GM19455 (cell line): Measurements from ENCODE around the gene SLC25A5.
"Not testable (repeated sequence)": the region's sequence is repeated elsewhere in the genome, so short reads cannot be mapped to it uniquely, and the experiment has no call there.

Experiments used
- ATAC-seq: cut with Tn5 transposase; IDR thresholded peaks from one replicate; pipeline ENCODE4 v1.9.1; 2021; ENCODE audit not compliant: unreplicated experiment

SLC25A5 gene

DNA sequence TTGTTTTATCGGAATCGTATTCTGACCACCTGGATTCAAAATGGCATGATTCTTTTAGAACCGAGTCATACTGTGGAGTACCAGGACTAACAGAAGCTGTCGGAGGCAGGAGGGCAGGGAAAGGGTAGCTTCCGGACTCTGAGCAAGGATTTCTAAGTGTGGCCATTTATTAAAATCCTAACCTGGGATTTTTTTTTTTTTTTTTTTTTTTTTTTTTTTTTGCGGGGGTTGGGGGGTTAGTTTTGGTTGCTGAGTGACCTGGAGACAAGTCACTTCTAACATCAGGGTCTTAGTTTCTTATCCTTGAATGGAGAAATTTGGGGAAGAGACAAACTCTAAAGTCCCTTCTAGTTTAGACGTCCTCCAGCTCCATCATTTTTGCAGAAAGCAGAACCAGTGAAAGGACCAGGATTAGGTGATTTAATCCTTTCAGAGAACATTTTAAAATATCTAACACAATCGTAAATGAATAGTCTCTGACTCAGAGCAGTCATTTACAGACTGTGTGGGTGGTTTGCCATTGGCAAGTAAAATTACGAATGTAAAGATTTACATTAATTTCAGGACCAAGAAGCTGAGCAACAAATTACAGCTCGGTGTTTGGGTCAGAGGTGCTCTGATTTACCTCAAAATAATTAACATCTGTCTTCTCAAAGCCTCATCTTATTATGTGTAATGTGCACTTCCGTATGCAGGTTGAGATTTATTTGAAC, 7.3 kb downstream of the SLC25A5 start:
- no peak for ATAC-seq

- no peak for ATAC-seq
These were observed 9.6 kb downstream of the SLC25A5 start for GRCh38 chrX:119477812-119478232.

DNA sequence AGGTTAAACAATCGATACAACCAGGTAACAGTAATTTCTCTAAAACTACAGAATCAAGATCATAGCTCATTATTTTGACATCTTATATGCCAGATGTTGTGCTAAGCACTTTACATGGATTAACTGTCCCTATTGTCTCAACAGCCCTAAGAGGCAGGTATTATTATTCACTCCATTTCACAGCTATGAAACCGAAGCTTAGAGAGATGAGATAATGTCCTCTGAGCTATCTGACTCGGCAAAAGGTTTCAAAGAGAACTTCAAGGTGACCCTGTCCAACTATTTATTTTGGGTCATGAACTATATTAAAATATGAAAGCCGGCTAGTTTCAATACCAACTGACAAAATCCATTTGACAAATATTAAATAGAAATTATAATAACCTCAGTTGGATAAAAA, 10.3 kb downstream of the SLC25A5 start:
- ATAC-seq = no peak

DNA sequence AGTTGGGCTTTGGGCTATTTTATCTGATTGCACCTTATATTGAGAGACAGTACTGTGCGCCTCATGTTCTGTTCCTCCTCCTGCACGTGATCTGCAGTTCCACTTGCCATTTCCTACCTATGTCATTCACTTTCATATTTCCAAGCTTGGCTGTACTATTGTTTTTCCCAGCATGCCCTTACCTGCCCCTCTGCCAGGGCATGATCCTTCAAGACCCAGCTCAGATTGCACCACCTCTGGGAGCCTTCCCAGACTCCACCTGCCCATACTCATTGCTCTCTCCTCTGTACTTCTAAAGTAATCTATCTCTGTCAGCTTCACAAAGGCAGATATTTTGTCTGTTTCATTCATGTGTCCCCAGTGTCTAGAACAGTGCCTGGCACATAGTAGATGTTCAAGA, 11.6 kb downstream of the SLC25A5 start:
- ATAC-seq = no peak

DNA sequence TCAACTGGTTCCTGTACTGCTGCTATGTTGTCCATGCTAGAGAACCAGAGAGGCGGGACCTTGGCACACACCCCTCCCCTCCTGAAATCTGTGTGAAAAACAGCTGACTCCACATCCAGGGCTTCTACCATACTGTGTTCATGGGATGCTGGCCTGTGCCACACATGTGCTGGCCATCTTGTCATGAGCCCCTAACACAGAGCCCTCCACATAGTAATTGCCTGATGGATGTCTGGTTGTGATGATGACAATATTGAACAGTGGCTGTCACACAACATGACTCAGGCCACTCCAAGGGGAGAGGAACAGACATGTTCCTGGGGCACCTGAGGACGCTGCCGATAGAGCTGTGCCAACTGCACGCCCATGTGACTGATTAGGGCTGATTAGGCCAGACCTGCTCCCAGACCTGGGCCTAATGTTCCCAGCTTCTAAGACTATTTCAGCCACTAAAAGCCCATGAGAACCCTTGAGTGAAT, 13.1 kb downstream of the SLC25A5 start:
- ATAC-seq = no peak

- peak; percentile 21 for ATAC-seq
These were observed 13.8 kb downstream of the SLC25A5 start for GRCh38 chrX:119482041-119482440.

- ATAC-seq = peak; percentile 85
These were observed 14.5 kb downstream of the SLC25A5 start for GRCh38 chrX:119482481-119483480.

GRCh38 chrX:119486745-119487144, 18.5 kb downstream of the SLC25A5 start:
- ATAC-seq = no peak

GRCh38 chrX:119487766-119488165, 19.5 kb downstream of the SLC25A5 start:
- ATAC-seq = not testable (repeated sequence)

DNA sequence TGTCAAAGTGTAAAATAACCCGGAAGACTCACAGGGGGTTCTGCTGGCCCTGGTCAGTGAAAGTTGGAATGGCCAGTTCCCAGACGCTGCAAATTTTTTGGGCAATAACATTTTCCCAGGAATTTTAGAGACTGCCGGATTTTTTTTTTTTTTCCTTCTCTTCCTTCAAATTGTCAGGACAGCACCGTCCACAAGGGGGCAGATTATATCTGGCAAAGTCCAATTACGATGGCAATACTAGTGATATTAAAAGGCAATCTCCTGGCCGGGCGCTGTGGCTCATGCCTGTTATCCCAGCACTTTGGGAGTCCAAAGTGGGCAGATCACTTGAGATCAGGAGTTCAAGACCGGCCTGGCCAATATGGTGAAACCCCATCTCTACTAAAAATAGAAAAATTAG, 20.5 kb downstream of the SLC25A5 start:
- no peak for ATAC-seq

DNA sequence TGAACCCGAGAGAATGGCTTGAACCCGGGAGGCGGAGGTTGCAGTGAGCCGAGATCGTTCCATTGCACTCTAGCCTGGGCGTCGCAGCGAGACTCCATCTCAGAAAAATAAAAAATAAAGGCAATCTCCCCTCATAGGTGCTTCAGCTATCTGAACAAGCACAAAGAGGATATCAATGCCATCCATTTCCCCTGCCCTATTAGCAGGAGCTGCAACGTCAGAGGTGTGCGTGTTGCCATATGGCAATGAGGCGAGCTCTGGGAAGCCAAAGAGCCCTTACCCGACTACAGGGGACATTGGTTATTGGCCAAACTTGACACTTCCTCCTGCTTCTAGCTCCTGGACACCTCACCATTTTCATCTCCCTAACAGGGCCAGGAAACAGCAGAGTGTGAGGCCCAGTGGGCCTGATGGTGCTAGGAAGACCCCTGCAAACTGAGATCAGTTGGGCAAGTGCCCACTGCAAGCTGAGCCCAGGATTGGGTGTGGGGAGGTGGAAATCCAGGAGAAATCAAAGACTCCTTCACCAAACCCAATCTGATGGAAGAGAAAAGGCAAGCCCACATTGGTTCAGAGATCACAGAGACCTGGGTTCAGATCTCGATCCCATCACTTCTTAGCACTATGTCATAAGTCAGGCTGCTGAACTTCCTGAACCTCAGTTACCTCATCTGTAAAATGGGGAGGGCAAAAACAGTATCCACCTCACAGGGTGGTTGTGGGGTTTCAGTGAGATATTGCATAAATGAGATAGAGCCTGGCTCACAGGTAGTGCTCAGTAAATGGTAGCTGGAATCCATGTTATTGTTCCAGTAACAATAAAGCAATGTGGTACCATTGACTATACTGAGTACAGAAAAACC, 21.2 kb downstream of the SLC25A5 start:
- ATAC-seq = no peak

GRCh38 chrX:119492463-119492862, 24.2 kb downstream of the SLC25A5 start:
- ATAC-seq = no peak

DNA sequence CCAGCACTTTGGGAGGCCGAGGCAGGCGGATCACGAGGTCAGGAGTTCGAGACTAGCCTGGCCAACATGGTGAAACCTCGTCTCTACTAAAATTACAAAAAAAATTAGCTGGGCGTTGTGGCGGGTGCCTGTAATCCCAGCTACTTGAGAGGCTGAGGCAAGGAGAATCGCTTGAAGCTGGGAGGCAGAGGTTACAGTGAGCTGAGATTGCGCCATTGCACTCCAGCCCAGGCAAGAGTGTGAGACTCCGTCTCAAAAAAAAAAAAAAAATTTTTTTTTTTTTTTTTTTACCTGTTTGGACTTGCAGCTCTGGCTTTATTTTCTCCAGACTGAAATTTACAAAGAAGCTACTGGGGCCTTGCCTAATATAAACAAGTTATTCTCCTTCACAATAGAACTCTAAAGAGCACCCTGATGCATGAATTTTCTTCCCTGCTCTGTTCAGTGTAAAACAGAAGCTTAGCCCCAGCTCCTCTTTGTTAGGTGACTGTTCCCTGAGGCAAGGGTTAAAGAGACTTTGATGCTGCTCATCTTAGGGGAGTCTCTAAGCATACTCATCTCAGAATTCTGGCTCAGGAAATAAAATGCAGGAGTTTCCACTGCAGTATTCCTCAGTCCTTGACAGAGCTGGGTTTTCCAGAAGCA, 25.7 kb downstream of the SLC25A5 start:
- ATAC-seq = not testable (repeated sequence)

GRCh38 chrX:119495734-119496726, 27.8 kb downstream of the SLC25A5 start:
- ATAC-seq = no peak

DNA sequence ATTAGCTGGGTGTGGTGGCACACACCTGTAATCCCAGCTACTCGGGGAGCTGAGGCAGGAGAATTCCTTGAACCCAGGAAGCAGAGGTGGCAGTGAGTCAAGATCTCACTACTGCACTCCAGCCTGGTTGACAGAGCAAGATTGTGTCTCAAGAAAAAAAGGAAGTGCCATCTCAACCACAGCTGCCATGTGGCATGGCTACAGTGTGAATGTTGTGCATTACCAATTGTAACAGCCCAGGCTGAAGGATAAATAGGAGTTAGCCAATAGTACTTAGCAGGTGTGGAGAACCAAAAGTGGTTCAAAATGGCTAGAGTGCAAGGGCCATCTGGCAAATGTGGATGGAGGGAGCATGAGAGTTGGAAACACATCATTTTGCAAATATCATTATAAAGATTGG, 28.9 kb downstream of the SLC25A5 start:
- no peak for ATAC-seq

DNA sequence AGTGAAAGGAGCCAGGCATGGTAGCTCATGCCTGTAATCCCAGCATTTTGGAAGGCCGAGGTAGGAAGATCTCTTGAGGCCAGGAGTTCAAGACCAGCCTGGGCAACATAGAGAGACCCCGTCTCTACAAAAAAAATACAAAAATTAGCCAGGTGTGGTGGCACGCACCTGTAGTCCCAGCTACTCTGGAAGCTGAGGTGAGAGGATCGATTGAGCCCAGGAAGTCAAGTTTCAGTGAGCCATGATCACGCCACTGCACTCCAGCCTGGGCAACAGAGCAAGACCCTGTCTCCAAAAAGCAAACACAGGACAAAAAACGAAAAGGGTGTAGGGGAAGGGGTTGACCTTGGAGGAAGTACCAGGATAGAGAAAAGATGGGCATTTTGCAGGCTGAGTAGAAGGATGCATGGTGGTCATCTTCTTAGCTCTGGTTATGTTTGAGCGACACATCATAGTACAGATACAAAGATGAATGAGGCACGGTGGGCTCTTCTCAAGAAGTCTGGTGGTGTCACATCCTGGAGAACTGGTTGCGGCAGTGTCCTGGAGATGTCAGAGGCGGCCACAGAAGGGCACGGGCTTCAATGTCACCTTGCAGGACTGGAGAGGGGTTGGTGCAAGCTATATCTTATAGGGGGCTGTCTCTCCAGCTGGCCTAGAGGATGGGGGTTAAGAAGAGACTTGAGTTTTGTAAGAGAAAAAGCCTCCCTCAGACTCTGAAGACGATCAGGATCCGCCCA, 32.0 kb downstream of the SLC25A5 start:
- no peak for ATAC-seq

DNA sequence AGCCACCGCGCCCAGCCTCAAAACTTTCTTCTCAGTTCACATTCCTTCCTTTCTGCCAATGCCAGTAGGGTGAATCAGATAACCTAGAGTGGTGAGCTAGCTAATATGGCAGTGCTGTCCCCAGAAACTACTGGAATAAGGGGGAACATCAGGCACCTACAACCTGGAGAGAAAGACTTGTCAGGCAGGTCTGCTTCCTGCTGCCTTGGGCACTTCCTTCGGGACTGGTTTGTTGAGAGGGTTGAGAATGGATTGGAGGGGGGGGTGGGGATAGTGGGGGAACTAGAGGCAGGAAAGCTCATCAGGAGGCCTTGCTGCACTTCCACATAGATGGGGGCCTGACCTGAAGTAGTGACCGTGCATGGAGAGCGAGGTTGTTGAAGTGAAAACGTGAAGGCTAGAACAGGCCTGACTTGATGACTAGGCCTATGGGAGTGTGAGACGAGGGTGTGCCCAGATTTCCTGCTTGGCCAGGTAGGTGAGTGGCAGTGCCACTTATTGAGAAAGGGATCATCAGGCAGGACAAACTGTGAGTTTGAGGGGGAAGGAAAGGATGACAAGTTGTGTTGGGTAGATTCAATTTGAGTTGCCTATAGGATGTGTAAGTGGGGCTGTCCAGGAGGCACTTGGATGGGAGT, 33.4 kb downstream of the SLC25A5 start:
- ATAC-seq = no peak
